ENCODE measurements around the gene SEPTIN1.

The SEPTIN1 gene

GRCh38 chr16:30377050-30377811, 5.1 kb downstream of the SEPTIN1 start:
- no peak for DNase-seq (ENCODE audit: low read depth in 2 of 2)

DNA sequence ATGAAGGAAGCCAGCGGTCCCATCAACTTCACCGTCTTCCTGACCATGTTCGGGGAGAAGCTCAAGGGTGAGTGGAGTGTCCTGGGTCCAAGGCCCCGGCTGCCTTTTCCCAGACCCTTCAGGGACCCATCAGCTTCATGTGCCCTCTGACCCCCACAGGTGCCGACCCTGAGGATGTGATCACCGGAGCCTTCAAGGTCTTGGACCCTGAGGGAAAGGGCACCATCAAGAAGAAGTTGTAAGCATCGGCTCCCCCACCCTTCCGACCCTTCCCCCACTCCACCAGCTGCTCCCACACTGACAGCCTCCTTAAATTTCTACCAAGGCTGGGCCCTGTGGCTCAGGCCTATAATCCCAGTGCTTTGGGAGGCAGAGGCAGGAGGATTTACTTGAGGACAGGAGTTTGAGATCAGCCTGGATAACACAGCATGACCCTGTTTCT, 5.9 kb downstream of the SEPTIN1 start:
- DNase-seq (ENCODE audit: low read depth in 2 of 2) = no peak

DNA sequence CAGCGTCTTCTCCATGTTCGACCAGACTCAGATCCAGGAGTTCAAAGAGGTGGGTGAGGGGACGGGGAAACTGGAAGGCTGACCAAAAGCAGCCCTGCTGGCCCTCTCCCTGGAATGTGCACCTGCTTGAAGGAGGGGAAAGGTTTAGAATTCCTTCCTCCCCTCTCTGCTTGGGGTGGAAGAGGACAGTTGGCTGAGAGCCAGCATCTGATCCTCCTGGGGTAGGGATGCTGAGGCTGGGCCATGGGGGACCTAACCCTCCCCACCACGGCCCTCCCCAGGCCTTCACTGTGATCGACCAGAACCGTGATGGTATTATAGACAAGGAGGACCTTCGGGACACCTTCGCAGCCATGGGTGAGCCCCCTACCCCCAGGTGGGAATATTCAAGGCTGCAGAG, 6.5 kb downstream of the SEPTIN1 start:
- DNase-seq (ENCODE audit: low read depth in 2 of 2) = no peak

DNA sequence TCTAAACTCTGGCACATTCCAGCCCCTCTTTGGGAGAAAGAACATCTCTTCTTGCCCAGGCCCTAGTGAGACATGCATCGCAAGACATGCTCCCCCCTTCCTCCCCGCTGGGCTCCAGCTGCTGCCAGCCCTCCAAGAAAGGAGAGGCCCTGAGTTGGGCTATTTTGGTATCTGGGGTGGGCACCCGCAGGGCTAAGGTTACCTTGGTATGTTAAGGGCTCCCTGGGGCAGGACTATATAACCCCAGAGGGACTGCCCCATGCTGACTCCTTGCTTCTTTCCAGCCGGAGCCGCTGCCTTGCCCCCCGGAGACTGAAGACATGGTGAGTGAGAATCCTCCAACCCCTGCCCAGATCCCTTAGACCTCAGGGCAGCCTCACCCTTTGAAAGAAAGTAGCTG, 7.8 kb downstream of the SEPTIN1 start, which contains the start of gene MYL11:
MYL11 (plus strand) TSS at position 265 of the 400 bp plus-strand sequence; CDS start at position 321, 56 bp downstream.
- DNase-seq (ENCODE audit: low read depth in 2 of 2) = no peak

DNA sequence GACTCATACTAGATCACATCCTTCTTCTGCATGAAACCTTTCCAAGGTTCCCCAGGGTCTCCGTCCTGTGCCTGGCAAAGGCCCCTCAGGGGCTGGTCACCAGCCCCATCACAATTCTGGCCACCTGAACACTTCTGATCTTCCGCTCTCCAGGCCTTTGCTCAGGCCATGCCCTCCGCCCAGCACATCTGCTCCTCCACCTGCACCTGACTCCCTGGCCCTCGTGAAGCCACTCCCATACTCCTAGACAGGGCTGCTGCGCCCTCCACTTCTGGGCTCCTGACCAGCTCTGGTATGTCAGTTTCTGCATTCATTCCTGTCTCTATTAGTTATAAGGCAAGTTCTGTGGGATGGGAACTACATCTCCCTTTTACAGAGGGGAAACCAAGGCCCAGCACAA, 9.6 kb downstream of the SEPTIN1 start:
- DNase-seq (ENCODE audit: low read depth in 2 of 2) = no peak

GRCh38 chr16:30372038-30372712, 10.2 kb downstream of the SEPTIN1 start:
- no peak for DNase-seq (ENCODE audit: low read depth in 2 of 2)

DNA sequence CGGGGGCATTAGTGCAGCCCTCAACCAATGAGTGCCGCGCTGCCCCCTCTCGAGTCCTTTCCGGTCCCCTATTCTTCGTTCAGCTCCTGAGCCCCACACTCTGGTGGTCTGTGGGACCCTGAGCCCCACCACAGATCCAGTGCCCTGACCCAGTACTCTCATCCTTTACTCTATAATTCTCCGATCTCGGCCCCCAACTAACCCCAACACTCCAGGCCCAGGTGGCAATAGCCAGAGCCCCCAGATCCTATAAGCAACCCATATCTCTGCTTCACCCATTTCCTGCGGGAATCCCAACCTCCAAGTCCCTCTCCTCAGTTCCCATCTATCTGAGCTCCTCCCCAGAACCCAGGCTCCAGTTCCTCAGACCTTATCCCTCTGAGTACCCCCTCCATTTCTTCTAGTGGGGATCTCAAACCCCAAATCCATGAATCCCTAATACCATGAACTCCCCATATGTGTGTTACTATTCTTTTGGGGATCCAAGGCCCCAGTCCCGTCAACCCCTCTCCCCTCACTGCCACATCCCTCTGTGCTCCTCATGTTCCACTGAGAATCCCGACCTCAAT, 11.0 kb downstream of the SEPTIN1 start:
- no peak for DNase-seq (ENCODE audit: low read depth in 2 of 2)

GRCh38 chr16:30370456-30371247, 11.7 kb downstream of the SEPTIN1 start, which contains the start of gene TBC1D10B:
TSS of gene TBC1D10B (minus strand) at chr16:30370494. CDS start at chr16:30370183, 311 bp downstream.
- DNase-seq (ENCODE audit: low read depth in 2 of 2) = peak; percentile 92 to 98

DNA sequence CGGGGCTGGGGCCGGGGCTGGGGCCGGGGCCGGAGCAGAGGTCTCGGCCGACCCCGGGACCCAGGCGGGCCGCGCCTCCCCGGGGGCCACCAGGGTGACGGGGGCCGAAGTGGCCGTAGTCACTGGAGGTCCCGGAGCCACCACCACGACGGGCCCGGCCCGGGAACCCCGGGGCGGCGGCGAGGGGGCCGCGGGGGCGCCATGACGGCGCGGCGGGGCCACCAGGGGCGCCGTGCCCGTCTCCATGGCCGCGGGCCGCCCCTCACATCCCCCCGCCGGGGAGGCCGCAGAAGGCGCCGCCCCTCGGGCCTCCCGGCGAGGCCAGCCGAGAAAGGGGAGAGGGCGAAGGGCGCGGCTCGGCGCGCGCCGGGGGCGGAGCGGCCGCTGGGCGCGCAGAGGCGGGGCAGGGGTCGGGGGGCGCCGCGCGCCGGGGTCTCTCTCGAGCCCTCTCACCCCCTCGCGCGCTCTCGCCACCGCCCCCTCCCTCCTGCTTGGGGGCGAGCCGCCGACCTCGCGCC, 12.4 kb downstream of the SEPTIN1 start:
- no peak for DNase-seq (ENCODE audit: low read depth in 2 of 2)

GRCh38 chr16:30369091-30369937, 13.0 kb downstream of the SEPTIN1 start:
- no peak for DNase-seq (ENCODE audit: low read depth in 2 of 2)

DNA sequence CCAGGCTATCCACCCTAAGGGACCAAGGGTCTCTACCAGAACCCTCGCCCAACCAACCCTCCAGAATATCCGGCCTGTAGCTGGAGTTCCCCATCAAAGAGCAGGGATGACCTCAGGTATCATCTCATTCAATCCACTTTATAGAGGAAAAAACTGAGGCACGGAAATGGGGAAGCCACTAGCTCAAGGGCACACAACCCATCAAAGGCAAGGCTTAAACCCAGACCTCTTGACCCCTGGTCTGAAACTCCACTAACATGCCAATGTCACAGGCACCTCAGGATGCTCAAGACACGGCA, 13.6 kb downstream of the SEPTIN1 start:
- DNase-seq (ENCODE audit: low read depth in 2 of 2) = no peak

GRCh38 chr16:30368122-30368791, 14.1 kb downstream of the SEPTIN1 start:
- no peak for DNase-seq (ENCODE audit: low read depth in 2 of 2)

DNA sequence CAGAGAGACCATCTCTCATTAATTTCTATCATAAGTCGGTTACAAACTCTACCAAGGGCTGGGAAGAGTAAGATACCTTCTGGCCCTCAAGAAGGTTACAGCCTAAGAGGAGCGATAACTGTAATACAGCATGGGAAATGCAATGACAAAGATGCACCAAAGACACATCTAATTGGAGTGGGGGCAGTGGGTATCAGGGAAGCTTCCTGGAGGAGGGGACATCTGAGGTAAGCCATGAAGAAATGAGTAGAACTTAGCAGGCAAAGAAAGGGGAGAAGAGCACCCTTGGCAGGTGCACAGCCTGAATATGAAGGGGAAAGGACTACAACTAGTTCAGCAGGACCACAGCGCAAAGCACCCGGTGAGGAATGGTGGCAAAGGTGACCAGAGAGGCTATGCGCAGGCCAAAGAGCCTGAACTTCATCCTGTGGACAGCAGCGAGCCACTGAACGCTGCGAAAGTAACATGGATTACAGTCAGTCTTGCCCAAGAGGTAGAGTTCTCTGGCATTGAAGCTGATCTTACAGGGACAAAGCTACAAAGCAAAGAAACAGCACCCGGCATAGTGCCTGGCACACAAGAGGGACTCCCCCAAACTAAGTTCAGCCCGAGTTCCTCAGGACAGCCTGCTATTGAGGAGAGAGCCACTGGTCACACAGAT, 14.9 kb downstream of the SEPTIN1 start:
- no peak for DNase-seq (ENCODE audit: low read depth in 2 of 2)

DNA sequence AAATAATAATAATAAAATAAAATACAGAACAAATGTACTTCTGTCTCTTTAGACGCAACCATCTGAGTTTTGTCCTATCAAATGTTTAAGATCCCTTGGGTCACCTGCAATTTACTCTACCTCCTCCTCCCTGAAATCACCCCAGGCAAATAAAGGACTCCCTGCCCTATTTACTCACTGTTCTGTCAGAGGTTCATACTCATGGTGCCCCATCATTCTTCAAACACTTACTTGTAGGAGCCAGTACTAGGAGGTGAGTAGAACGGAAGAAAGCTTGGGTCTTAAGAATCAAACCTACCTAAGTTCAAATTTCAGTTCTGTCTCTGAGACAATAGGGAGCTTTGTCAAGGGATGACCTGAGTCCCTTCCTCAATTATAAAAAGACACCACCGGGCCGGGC, 15.8 kb downstream of the SEPTIN1 start:
- no peak for DNase-seq (ENCODE audit: low read depth in 2 of 2)

DNA sequence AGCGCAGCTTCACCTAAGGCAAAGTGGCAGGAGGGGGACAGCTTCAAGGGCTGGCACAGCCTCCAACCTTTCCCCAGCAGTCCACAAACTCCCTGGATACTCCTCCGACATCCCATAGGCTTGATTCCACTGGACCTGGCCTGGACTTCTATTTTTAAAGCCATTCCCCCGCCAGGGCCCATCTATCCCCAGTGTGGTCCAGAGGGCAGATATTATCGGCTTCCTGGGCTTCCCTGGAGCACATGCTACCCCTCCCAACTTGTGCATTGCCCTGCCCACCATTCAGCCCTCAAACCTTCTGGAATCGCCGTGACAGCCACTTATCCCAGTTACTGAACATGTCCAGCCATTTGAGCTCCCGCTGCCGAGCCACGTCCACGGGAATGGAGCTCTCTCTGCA, 17.2 kb downstream of the SEPTIN1 start:
- no peak for DNase-seq (ENCODE audit: low read depth in 2 of 2)

DNA sequence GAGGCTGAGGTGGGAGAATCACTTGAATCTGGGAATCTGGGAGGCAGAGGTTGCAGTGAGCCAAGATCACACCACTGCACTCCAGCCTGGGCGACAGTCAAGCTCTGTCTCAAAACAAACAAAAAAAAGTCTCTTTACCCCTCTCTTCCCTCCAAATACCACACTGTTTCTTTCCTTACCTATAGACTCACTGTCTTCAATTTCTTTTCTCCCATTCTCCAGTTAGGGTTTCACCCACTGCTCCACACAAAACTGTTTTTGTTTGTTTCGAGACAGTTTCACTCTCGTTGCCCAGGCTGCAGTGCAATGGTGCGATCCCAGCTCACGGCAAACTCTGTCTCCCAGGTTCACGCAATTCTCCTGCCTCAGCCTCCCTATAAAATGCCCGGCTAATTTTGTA, 21.2 kb downstream of the SEPTIN1 start:
- no peak for DNase-seq (ENCODE audit: low read depth in 2 of 2)

DNA sequence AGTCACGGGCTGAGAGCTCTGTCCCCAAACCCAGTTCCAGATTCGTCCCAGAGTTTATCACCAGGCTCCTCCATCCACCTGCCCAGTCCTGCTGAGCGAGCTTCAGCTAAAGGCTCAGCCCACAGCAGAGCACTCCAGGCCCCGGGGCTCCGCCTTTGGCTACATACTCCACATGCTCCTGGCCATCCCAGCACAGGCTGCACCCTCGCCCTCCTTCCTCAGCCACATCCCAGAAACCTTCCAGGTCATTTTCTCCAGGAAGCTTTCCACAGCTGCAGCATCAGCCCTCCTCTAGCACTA, 22.5 kb downstream of the SEPTIN1 start:
- no peak for DNase-seq (ENCODE audit: low read depth in 2 of 2)

DNA sequence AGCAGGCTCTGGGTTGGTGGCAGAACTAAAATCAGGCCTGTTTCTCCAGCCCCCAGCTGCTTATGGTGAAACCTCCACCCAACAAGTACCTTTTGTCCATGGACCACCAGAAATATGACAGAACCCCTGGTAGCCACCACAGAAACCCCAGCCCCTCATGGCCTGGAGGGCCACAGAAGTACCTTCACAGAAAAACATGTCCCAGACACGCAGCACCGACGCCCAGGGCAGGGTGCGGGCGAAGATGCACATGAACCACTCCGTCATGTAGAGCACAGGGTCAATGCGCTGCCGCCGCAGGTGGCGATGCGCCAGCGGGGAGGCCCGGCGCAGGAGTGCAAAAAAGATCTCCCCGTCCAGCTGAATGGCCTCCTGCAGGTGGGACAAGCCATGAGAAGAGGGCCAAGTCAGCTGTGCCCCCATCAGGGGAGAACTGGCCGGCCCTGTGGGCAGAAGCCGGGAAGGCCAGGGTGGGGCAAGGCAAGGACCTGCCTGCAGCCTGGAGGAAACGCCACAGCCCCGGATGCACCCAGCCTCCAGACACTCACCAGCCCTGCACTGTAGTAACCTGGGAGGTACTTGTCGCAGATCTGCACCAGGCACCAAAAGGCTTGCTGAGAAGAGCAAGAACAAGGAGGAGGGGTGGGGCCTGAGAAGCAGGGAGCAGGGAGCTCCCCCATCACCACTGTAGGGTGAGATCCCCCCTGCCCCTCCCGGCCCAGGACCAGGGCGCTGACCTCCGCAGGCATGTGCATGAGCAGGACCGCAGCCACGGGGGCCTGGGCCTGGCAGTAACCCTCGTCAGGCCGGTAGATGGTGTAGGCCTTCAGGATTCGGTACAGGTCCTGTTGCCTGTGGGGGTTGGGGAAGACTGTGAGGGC, 23.1 kb downstream of the SEPTIN1 start:
- no peak for DNase-seq (ENCODE audit: low read depth in 2 of 2)

DNA sequence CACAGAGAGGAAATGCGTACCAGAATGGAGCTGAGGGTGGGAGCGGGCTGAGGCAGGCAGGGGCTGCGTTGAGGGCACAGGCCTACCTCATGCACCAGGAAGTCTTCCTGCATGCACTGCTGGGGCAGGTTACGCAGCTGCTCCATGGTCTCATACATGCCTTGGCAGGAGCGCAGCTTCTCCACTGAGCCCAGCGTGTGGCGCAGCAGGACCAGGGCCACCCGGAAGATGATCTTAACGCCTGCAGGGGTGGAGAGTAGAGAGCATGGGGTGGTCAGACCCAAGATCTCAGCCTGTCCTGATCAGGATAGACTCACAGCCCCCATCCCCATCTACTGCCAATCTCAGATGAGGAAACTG, 23.8 kb downstream of the SEPTIN1 start:
- no peak for DNase-seq (ENCODE audit: low read depth in 2 of 2)
